IMR-90 (cell line): Measurements from ENCODE around the gene GPR35. TPM values are rescaled to one million over a fixed set of nuclear protein-coding genes. Genes with fewer than 3 reads are reported as not detected.

Experiments used
- ATAC-seq: fragments of 200-7000 bp; cut with Tn5 transposase; 2 replicates; pipeline ENCODE4 v1.9.1; 2020; ENCODE audit warnings: low read depth, mild to moderate bottlenecking, moderate library complexity
- BruUV-seq: library from RNA; stranded (reverse); fragments of 400-500 nt; replicated peaks from 2 replicates; lab custom pipeline; 2021; lab: Mats Ljungman, UMichigan
- CTCF ChIA-PET: fragments of 300-600 bp; formaldehyde crosslinking; extraction: SDS; loops from one replicate; lab custom pipeline; 2021; ENCODE audit warnings: antibody characterized with exemption; lab: Yijun Ruan, JAX
- POLR2A ChIA-PET: fragments of 300-600 bp; sonication (Branson Sonifier 250); formaldehyde crosslinking; loops from one replicate; lab custom pipeline; 2022; ENCODE audit warnings: antibody characterized with exemption; ENCODE audit not compliant: unreplicated experiment; lab: Charles Lee
- DNase-seq: peaks from one replicate; pipeline ENCODE4 v3.0.0; 2013
- H2AFZ ChIP-seq: replicated peaks from 2 replicates; pipeline ENCODE3; 2013; ENCODE audit warnings: low read length, mild to moderate bottlenecking; ENCODE audit not compliant: poor library complexity
- H2AK5ac ChIP-seq: 2 replicates; pipeline ENCODE4 v1.6.1; 2013; ENCODE audit warnings: low read depth, low read length, inconsistent platforms
- H2AK9ac ChIP-seq: replicated peaks from 2 replicates; pipeline ENCODE3; 2013; ENCODE audit warnings: mild to moderate bottlenecking, low read depth, low read length, moderate library complexity; ENCODE audit not compliant: poor library complexity
- H2BK120ac ChIP-seq: 2 replicates; pipeline ENCODE4 v1.6.1; 2013; ENCODE audit warnings: low read depth, low read length, inconsistent platforms
- H2BK15ac ChIP-seq: 3 replicates; pipeline ENCODE4 v1.6.1; 2013; ENCODE audit warnings: low read depth, low read length, inconsistent platforms
- H2BK20ac ChIP-seq: 2 replicates; pipeline ENCODE4 v1.6.1; 2013; ENCODE audit warnings: low read depth, mild to moderate bottlenecking, inconsistent platforms, low read length, moderate library complexity
- H2BK5ac ChIP-seq: 2 replicates; pipeline ENCODE4 v1.6.1; 2013; ENCODE audit warnings: mild to moderate bottlenecking, low read depth, low read length, inconsistent platforms; ENCODE audit not compliant: poor library complexity, severe bottlenecking
- H3K14ac ChIP-seq: replicated peaks from 2 replicates; pipeline ENCODE4 v1.6.1; 2013; ENCODE audit warnings: low read depth, low read length, inconsistent platforms
- H3K18ac ChIP-seq: 2 replicates; pipeline ENCODE4 v1.6.1; 2013; ENCODE audit warnings: low read depth, low read length, control low read depth
- H3K23ac ChIP-seq: 2 replicates; pipeline ENCODE4 v1.6.1; 2013; ENCODE audit warnings: low read depth, low read length, inconsistent platforms
- H3K27ac ChIP-seq: 2 replicates; pipeline ENCODE4 v1.5.1; 2013; ENCODE audit warnings: mild to moderate bottlenecking, control low read depth, low read length; ENCODE audit not compliant: insufficient read depth
- H3K27me3 ChIP-seq: 2 replicates; pipeline ENCODE4 v1.6.1; 2013; ENCODE audit warnings: low read length; ENCODE audit not compliant: control insufficient read depth, insufficient read depth
- H3K36me3 ChIP-seq: 2 replicates; pipeline ENCODE4 v1.6.1; 2013; ENCODE audit warnings: low read length, mixed read lengths; ENCODE audit not compliant: control insufficient read depth, insufficient read depth
- H3K4ac ChIP-seq: 2 replicates; pipeline ENCODE4 v1.6.1; 2013; ENCODE audit warnings: low read depth, low read length, inconsistent platforms
- H3K4me1 ChIP-seq: 2 replicates; pipeline ENCODE4 v1.6.1; 2013; ENCODE audit warnings: low read length, mixed read lengths; ENCODE audit not compliant: control insufficient read depth, insufficient read depth
- H3K4me2 ChIP-seq: 2 replicates; pipeline ENCODE4 v1.6.1; 2013; ENCODE audit warnings: low read depth, mild to moderate bottlenecking, control low read depth, low read length, moderate library complexity
- H3K4me3 ChIP-seq: 2 replicates; pipeline ENCODE4 v1.5.1; 2013; ENCODE audit warnings: low read depth, mild to moderate bottlenecking, control low read depth, low read length, moderate library complexity; ENCODE audit not compliant: insufficient read depth
- H3K56ac ChIP-seq: 2 replicates; pipeline ENCODE4 v1.6.1; 2013; ENCODE audit warnings: low read length, inconsistent platforms; ENCODE audit not compliant: insufficient read depth; ENCODE audit errors: extremely low read depth
- H3K79me1 ChIP-seq, 2 experiments: 2 replicates each; pipeline ENCODE4 v1.6.1; 2013; ENCODE audit warnings: low read length in 2 of 2, inconsistent platforms in 1 of 2, low read depth in 1 of 2
- H3K9ac ChIP-seq: 2 replicates; pipeline ENCODE4 v1.6.1; 2013; ENCODE audit warnings: low read depth, low read length, control low read depth
- H3K9me1 ChIP-seq: 2 replicates; pipeline ENCODE4 v1.6.1; 2013; ENCODE audit warnings: low read length, inconsistent platforms; ENCODE audit not compliant: insufficient read depth
- H3K9me3 ChIP-seq: 2 replicates; pipeline ENCODE4 v1.6.1; 2013; ENCODE audit warnings: low read length; ENCODE audit not compliant: control insufficient read depth, insufficient read depth
- H4K20me1 ChIP-seq: 2 replicates; pipeline ENCODE4 v1.6.1; 2013; ENCODE audit warnings: low read length, inconsistent platforms; ENCODE audit not compliant: insufficient read depth
- H4K5ac ChIP-seq: 2 replicates; pipeline ENCODE4 v1.6.1; 2013; ENCODE audit warnings: mild to moderate bottlenecking, low read depth, low read length, control low read depth
- H4K8ac ChIP-seq, 2 experiments: 2 replicates each; pipeline ENCODE4 v1.6.1; 2013; ENCODE audit warnings: low read depth in 2 of 2, low read length in 2 of 2, control low read depth in 1 of 2, inconsistent platforms in 1 of 2
- H4K91ac ChIP-seq: 2 replicates; pipeline ENCODE4 v1.6.1; 2013; ENCODE audit warnings: low read depth, low read length, inconsistent platforms; ENCODE audit not compliant: insufficient read depth
- BHLHE40 ChIP-seq: fragments of 150-350 bp; IDR thresholded peaks from 2 replicates; pipeline ENCODE4 v1.6.1; 2016; ENCODE audit warnings: mild to moderate bottlenecking, low read depth, low read length
- CEBPB ChIP-seq: IDR thresholded peaks from 2 replicates; pipeline ENCODE4 v1.6.1; 2012; ENCODE audit warnings: low read depth, low read length, improper control_type of control experiment
- CHD1 ChIP-seq: IDR thresholded peaks from 2 replicates; pipeline ENCODE4 v1.6.1; 2012; ENCODE audit warnings: low read depth, low read length, improper control_type of control experiment
- ELK1 ChIP-seq: fragments of 150-350 bp; IDR thresholded peaks from 2 replicates; pipeline ENCODE4 v1.6.1; 2016; ENCODE audit warnings: low read depth, mild to moderate bottlenecking, low read length, moderate library complexity, borderline replicate concordance
- FOS ChIP-seq: fragments of 150-350 bp; IDR thresholded peaks from 2 replicates; pipeline ENCODE4 v1.6.1; 2016; ENCODE audit warnings: low read depth, low read length
- MAFK ChIP-seq: IDR thresholded peaks from 2 replicates; pipeline ENCODE4 v1.6.1; 2012; ENCODE audit warnings: low read depth, low read length, improper control_type of control experiment
- MAZ ChIP-seq: IDR thresholded peaks from 2 replicates; pipeline ENCODE4 v1.6.1; 2012; ENCODE audit warnings: low read depth, mild to moderate bottlenecking, low read length, improper control_type of control experiment, moderate library complexity, borderline replicate concordance
- MXI1 ChIP-seq: IDR thresholded peaks from 2 replicates; pipeline ENCODE4 v1.6.1; 2012; ENCODE audit warnings: low read depth, mild to moderate bottlenecking, low read length, moderate library complexity, borderline replicate concordance
- NFE2L2 ChIP-seq: fragments of 150-350 bp; IDR thresholded peaks from 2 replicates; pipeline ENCODE4 v1.6.1; 2016; ENCODE audit warnings: low read depth, mild to moderate bottlenecking, low read length
- POLR2A ChIP-seq: IDR thresholded peaks from 2 replicates; pipeline ENCODE4 v1.6.1; 2012; ENCODE audit warnings: mild to moderate bottlenecking, low read depth, low read length
- RAD21 ChIP-seq: IDR thresholded peaks from 2 replicates; pipeline ENCODE4 v1.6.1; 2012; ENCODE audit warnings: low read length, improper control_type of control experiment
- RCOR1 ChIP-seq: IDR thresholded peaks from 2 replicates; pipeline ENCODE4 v1.6.1; 2012; ENCODE audit warnings: mild to moderate bottlenecking, low read length, improper control_type of control experiment; ENCODE audit not compliant: insufficient replicate concordance
- WGBS, 2 experiments: methylation state at CpG; one replicate each; pipeline versions ENCODE4 v1.1.5 to v1.1.7; 2013; ENCODE audit warnings: missing lambda C conversion rate in 2 of 2; ENCODE audit not compliant: insufficient read length in 1 of 2; ENCODE audit errors: extremely low coverage in 2 of 2; 5-methylcytosine and 5-hydroxymethylcytosine counted together
- dilution Hi-C: fragments of 300-500 bp; cut with HindIII; formaldehyde crosslinking; loops from one replicate; pipeline ENCODE4 v1.14.3; 2018; ENCODE audit warnings: low sequenced_read_pairs; ENCODE audit not compliant: unreplicated experiment
- in situ Hi-C: fragments of 300-500 bp; cut with MboI; formaldehyde crosslinking; loops from 3 replicates; pipeline ENCODE4 v1.14.3; 2019; ENCODE audit warnings: low sequenced_read_pairs, inconsistent platforms, mixed read lengths
- intact Hi-C: fragments of 100-400 bp; cut with micrococcal nuclease; formaldehyde crosslinking; loops from 2 replicates; pipeline ENCODE4 v1.10.0; 2022
- polyA plus RNA-seq, 3 experiments: library from polyadenylated mRNA; depleted of rRNA; stranded (reverse); fragments of >200 nt; gene quantifications; 2 replicates each; pipeline ENCODE4 v1.2.3, GENCODE V29; 2012; ENCODE audit warnings: low replicate concordance in 1 of 3
- total RNA-seq: library from RNA; depleted of rRNA; stranded (reverse); fragments of >200 nt; gene quantifications from 2 replicates; pipeline ENCODE4 v1.2.3, GENCODE V29; 2012
- TF ChIP-seq, protein P1 (sequence below): fragments of 150-350 bp; IDR thresholded peaks from 2 replicates; pipeline ENCODE4 v1.6.1; 2017; ENCODE audit warnings: mild to moderate bottlenecking, antibody characterized with exemption, low read length, low read depth
- TF ChIP-seq, protein P2 (sequence below): conservative IDR thresholded peaks from 2 replicates; pipeline ENCODE4 v1.5.1; 2012; ENCODE audit warnings: mild to moderate bottlenecking, low read depth, low read length, improper control_type of control experiment

The GPR35 gene
- total and polyA plus RNA-seq, 2 of the 4 experiments (the other 2 are of a cell fraction) = 0.31 TPM; not detected in 1

- ChIA-PET CTCF (no interaction called here), POLR2A (no interaction called here)
- Histone ChIP-seq H3K9ac (no peak overlapping the region), H3K36me3 (no peaks in the 10 kb centered on the region), H3K4ac (no peak overlapping the region), H3K79me1 (no peaks in the 10 kb centered on the region), H3K4me1 (no peaks in the 10 kb centered on the region), H4K91ac (no peak overlapping the region), H2AK9ac (no peak overlapping the region), H3K27ac (no peak overlapping the region), H3K4me2 (no peak overlapping the region), H2BK15ac (no peak overlapping the region), H2BK120ac (no peak overlapping the region), H3K23ac (no peak overlapping the region), H2BK5ac (no peak overlapping the region), H3K4me3 (no peak overlapping the region), H3K18ac (no peak overlapping the region), H4K20me1 (no peaks in the 10 kb centered on the region), H4K8ac (no peak overlapping the region), H3K14ac (no peak overlapping the region), H3K9me3 (no peaks in the 10 kb centered on the region), H2BK20ac (no peak overlapping the region), H3K9me1 (no peaks in the 10 kb centered on the region), H2AK5ac (no peak overlapping the region), H3K56ac (no peak overlapping the region), H3K27me3 (peaks cover 68% of the 10 kb centered on the region), H2AFZ (no peak overlapping the region), H4K5ac (no peak overlapping the region)
- in situ Hi-C loops = no loop called here
- intact Hi-C loops = no loop called here
- WGBS, 2 experiments = 71% methylated on average over 19 of the region's 36 CpGs; no CpG with 5 or more reads in 1 of the 2 experiments
- dilution Hi-C loops = no loop called here
- ATAC-seq = no peak
- no TSS peak for BruUV-seq
- no peak for DNase-seq
- TF ChIP-seq RAD21 = no peak
- no peak for TF ChIP-seq BHLHE40
- TF ChIP-seq, protein P1, sequence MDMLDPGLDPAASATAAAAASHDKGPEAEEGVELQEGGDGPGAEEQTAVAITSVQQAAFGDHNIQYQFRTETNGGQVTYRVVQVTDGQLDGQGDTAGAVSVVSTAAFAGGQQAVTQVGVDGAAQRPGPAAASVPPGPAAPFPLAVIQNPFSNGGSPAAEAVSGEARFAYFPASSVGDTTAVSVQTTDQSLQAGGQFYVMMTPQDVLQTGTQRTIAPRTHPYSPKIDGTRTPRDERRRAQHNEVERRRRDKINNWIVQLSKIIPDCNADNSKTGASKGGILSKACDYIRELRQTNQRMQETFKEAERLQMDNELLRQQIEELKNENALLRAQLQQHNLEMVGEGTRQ = no peak
- TF ChIP-seq ELK1 = no peak
- TF ChIP-seq RCOR1 = no peak
- TF ChIP-seq, protein P2, sequence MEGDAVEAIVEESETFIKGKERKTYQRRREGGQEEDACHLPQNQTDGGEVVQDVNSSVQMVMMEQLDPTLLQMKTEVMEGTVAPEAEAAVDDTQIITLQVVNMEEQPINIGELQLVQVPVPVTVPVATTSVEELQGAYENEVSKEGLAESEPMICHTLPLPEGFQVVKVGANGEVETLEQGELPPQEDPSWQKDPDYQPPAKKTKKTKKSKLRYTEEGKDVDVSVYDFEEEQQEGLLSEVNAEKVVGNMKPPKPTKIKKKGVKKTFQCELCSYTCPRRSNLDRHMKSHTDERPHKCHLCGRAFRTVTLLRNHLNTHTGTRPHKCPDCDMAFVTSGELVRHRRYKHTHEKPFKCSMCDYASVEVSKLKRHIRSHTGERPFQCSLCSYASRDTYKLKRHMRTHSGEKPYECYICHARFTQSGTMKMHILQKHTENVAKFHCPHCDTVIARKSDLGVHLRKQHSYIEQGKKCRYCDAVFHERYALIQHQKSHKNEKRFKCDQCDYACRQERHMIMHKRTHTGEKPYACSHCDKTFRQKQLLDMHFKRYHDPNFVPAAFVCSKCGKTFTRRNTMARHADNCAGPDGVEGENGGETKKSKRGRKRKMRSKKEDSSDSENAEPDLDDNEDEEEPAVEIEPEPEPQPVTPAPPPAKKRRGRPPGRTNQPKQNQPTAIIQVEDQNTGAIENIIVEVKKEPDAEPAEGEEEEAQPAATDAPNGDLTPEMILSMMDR = no peak
- no peak for TF ChIP-seq MAFK
- TF ChIP-seq POLR2A = no peak
- no peak for TF ChIP-seq FOS
- TF ChIP-seq NFE2L2 = no peak
- no peak for TF ChIP-seq CEBPB
- no peak for TF ChIP-seq MXI1
- no peak for TF ChIP-seq CHD1
- no peak for TF ChIP-seq MAZ
Measured at GRCh38 chr2:240646176-240646899, 21.1 kb downstream of the GPR35 start.
